ENCODE data around the gene TRAPPC3L.

The TRAPPC3L gene

DNA sequence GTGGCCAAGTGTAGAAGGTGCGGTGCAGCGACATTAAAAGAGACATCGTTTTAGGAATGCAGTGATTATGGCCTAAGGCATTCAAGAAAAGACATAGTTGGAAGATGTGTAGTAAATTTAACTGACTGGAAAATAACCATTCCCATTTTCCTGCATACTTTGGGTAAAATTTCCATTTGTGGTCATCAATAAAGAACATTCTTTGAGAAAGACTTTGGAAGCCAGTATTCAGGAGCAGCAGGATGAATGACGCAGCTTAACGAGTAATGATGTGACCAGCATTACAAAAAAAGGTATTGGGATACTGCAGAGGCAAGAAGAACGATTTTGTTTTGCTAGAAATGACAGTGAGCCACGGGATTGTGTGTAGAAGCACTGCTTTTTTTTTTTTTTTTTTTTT, 18.8 kb upstream of the TRAPPC3L start:
- Histone ChIP-seq H3K9me3 (ENCODE audit: control insufficient read depth, insufficient read depth, low read length) (no peaks in the 10 kb centered on the region), H3K79me2 (ENCODE audit: control insufficient read depth, low read length) (no peaks in the 10 kb centered on the region; the same call in 1 of the 2 replicates), H4K20me1 (ENCODE audit: control insufficient read depth, insufficient read depth, low read depth, low read length) (no peaks in the 10 kb centered on the region), H3F3A (ENCODE audit: control insufficient read depth, insufficient read depth) (no peaks in the 10 kb centered on the region; the same call in 1 of the 2 replicates), H3K27me3 (ENCODE audit: control insufficient read depth, low read length) (peaks cover 28% of the 10 kb centered on the region), H3K4me2 (ENCODE audit: low read length) (no peak overlapping the region), H3K9me2 (replicated peaks; ENCODE audit: control insufficient read depth, low read length) (no peaks in the 10 kb centered on the region), H3K36me3 (ENCODE audit: control insufficient read depth, low read length) (no peaks in the 10 kb centered on the region), H3K27ac (ENCODE audit: low read depth, low read length) (no peak overlapping the region), H3K4me1 (ENCODE audit: control insufficient read depth, low read length) (peaks cover 13% of the 10 kb centered on the region), H3K4me3 (ENCODE audit: low read length) (no peak overlapping the region)
- TF ChIP-seq EZH2phosphoT487 (IDR thresholded peaks at IDR 0.05; ENCODE audit: borderline replicate concordance, low read length): no peak
- TF ChIP-seq, protein P1, sequence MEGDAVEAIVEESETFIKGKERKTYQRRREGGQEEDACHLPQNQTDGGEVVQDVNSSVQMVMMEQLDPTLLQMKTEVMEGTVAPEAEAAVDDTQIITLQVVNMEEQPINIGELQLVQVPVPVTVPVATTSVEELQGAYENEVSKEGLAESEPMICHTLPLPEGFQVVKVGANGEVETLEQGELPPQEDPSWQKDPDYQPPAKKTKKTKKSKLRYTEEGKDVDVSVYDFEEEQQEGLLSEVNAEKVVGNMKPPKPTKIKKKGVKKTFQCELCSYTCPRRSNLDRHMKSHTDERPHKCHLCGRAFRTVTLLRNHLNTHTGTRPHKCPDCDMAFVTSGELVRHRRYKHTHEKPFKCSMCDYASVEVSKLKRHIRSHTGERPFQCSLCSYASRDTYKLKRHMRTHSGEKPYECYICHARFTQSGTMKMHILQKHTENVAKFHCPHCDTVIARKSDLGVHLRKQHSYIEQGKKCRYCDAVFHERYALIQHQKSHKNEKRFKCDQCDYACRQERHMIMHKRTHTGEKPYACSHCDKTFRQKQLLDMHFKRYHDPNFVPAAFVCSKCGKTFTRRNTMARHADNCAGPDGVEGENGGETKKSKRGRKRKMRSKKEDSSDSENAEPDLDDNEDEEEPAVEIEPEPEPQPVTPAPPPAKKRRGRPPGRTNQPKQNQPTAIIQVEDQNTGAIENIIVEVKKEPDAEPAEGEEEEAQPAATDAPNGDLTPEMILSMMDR (IDR thresholded peaks at IDR 0.05; ENCODE audit: low read depth, low read length, poor library complexity, severe bottlenecking): no peak

DNA sequence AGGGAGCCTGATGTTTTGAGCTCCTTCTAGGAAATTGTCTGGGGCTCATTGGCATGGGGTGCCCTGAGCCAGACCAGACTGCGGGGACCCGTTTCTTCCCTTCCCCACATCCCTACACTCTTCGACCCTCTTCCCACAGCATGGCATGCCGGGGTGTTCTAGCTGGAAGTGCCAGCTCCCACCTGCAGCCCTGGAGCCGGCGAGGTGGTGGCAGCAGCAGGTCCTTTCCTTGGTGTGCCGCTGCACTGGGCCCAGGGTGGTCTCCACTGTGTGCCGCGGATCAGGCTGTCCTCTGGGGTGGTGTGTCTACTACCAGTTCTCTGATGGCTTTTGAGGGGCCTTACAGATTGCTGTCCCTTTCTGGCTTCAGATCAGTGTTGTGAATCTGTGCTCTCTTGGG, 18.3 kb upstream of the TRAPPC3L start:
- no peaks in the 10 kb centered on the region for H4K20me1 ChIP-seq (ENCODE audit: control insufficient read depth, insufficient read depth, low read depth, low read length)
- no peaks in the 10 kb centered on the region for H3K9me2 ChIP-seq (replicated peaks; ENCODE audit: control insufficient read depth, low read length)
- H3K9me3 ChIP-seq (ENCODE audit: control insufficient read depth, insufficient read depth, low read length): no peaks in the 10 kb centered on the region
- TF ChIP-seq, protein P1 (IDR thresholded peaks at IDR 0.05; ENCODE audit: low read depth, low read length, poor library complexity, severe bottlenecking): no peak
- TF ChIP-seq EZH2phosphoT487 (IDR thresholded peaks at IDR 0.05; ENCODE audit: borderline replicate concordance, low read length): no peak
- H3K27ac ChIP-seq (ENCODE audit: low read depth, low read length): no peak overlapping the region
- no peaks in the 10 kb centered on the region for H3K79me2 ChIP-seq (ENCODE audit: control insufficient read depth, low read length)
- no peak overlapping the region for H3K4me2 ChIP-seq (ENCODE audit: low read length)
- H3K36me3 ChIP-seq (ENCODE audit: control insufficient read depth, low read length): no peaks in the 10 kb centered on the region
- peaks cover 31% of the 10 kb centered on the region for H3K27me3 ChIP-seq (ENCODE audit: control insufficient read depth, low read length)
- peaks cover 8% of the 10 kb centered on the region for H3K4me1 ChIP-seq (ENCODE audit: control insufficient read depth, low read length)
- no peak overlapping the region for H3K4me3 ChIP-seq (ENCODE audit: low read length)
- no peaks in the 10 kb centered on the region; the same call in 1 of the 2 replicates for H3F3A ChIP-seq (ENCODE audit: control insufficient read depth, insufficient read depth)

DNA sequence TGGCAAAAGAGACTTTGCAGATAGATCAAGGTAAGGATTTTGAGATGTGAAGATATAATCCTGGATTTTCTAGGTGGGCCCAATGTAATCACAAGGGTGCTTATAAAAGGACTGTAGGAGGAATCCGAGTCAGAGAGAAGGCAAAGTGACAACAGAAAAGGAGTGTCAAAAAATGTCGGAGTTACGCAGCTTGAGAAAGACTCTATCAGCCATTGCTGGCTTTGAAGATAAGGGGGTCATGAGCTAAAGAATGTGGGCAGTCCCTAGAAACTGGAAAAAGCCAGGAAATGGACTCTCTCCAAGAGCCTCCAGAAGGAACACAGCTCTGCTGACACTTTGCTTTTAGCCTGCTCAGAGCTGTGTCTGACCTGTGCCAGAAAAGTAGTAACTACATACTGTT, 17.1 kb upstream of the TRAPPC3L start:
- no peaks in the 10 kb centered on the region for H3K36me3 ChIP-seq (ENCODE audit: control insufficient read depth, low read length)
- H3K79me2 ChIP-seq (ENCODE audit: control insufficient read depth, low read length): no peaks in the 10 kb centered on the region
- TF ChIP-seq, protein P1 (IDR thresholded peaks at IDR 0.05; ENCODE audit: low read depth, low read length, poor library complexity, severe bottlenecking): no peak
- no peak for TF ChIP-seq EZH2phosphoT487 (IDR thresholded peaks at IDR 0.05; ENCODE audit: borderline replicate concordance, low read length)
- H3K4me3 ChIP-seq (ENCODE audit: low read length): no peak overlapping the region
- no peak overlapping the region for H3K27ac ChIP-seq (ENCODE audit: low read depth, low read length)
- H3K27me3 ChIP-seq (ENCODE audit: control insufficient read depth, low read length): peaks cover 31% of the 10 kb centered on the region
- H3K4me1 ChIP-seq (ENCODE audit: control insufficient read depth, low read length): peaks cover 5% of the 10 kb centered on the region; the same call in 1 of the 2 replicates
- H4K20me1 ChIP-seq (ENCODE audit: control insufficient read depth, insufficient read depth, low read depth, low read length): no peaks in the 10 kb centered on the region
- H3K4me2 ChIP-seq (ENCODE audit: low read length): no peak overlapping the region
- no peaks in the 10 kb centered on the region for H3K9me3 ChIP-seq (ENCODE audit: control insufficient read depth, insufficient read depth, low read length)
- no peaks in the 10 kb centered on the region for H3K9me2 ChIP-seq (replicated peaks; ENCODE audit: control insufficient read depth, low read length)
- H3F3A ChIP-seq (ENCODE audit: control insufficient read depth, insufficient read depth): no peaks in the 10 kb centered on the region

Data from DOHH2 (cell line).